Measurements from ENCODE around the gene CFAP58.

The CFAP58 gene

GRCh38 chr10:104336821-104337467 lies 16.7 kb upstream of the CFAP58 start:
- FAIRE-seq: no peak

- FAIRE-seq: no peak
Measured at GRCh38 chr10:104337521-104337984, 16.1 kb upstream of the CFAP58 start.

GRCh38 chr10:104337985-104338735 lies 15.5 kb upstream of the CFAP58 start, which contains the start of gene ITPRIP:
Gene ITPRIP, minus strand, starts transcription at chr10:104338465. Its CDS starts 22,414 bp downstream, at chr10:104316051.
- no peak for FAIRE-seq

- no peak for FAIRE-seq
Measured at GRCh38 chr10:104339469-104340110, 14.0 kb upstream of the CFAP58 start.

- FAIRE-seq: no peak
Measured at GRCh38 chr10:104340111-104340526, 13.5 kb upstream of the CFAP58 start.

GRCh38 chr10:104340641-104341040 lies 13.0 kb upstream of the CFAP58 start:
- no peak for FAIRE-seq

GRCh38 chr10:104342941-104343411 lies 10.7 kb upstream of the CFAP58 start:
- FAIRE-seq: no peak

- no peak for FAIRE-seq
Measured at GRCh38 chr10:104344219-104344618, 9.4 kb upstream of the CFAP58 start.

- no peak for FAIRE-seq
Measured at GRCh38 chr10:104345515-104345914, 8.1 kb upstream of the CFAP58 start.

GRCh38 chr10:104345941-104346340 lies 7.7 kb upstream of the CFAP58 start:
- no peak for FAIRE-seq

- no peak for FAIRE-seq
Measured at GRCh38 chr10:104347295-104348045, 6.2 kb upstream of the CFAP58 start.

GRCh38 chr10:104348601-104349000 lies 5.0 kb upstream of the CFAP58 start:
- FAIRE-seq: no peak

GRCh38 chr10:104349623-104350126 lies 4.0 kb upstream of the CFAP58 start:
- FAIRE-seq: no peak

GRCh38 chr10:104350127-104350635 lies 3.5 kb upstream of the CFAP58 start:
- FAIRE-seq: no peak

GRCh38 chr10:104351061-104351702 lies 2.5 kb upstream of the CFAP58 start:
- FAIRE-seq: no peak

GRCh38 chr10:104351919-104352318 lies 1.7 kb upstream of the CFAP58 start:
- no peak for FAIRE-seq

GRCh38 chr10:104359811-104360210 lies 6.2 kb downstream of the CFAP58 start:
- FAIRE-seq: no peak

GRCh38 chr10:104367904-104368303 lies 14.3 kb downstream of the CFAP58 start:
- no peak for FAIRE-seq

- FAIRE-seq: no peak
Measured at GRCh38 chr10:104368381-104368780, 14.7 kb downstream of the CFAP58 start.

GRCh38 chr10:104371753-104372152 lies 18.1 kb downstream of the CFAP58 start:
- FAIRE-seq: no peak

GRCh38 chr10:104374591-104374990 lies 21.0 kb downstream of the CFAP58 start:
- no peak for FAIRE-seq
